CD4-positive, alpha-beta T cell treated with Interleukin-10 for 1 hour (primary cell): ENCODE measurements around the gene LMAN1.

Experiments
- DNase-seq: peaks from one replicate; pipeline ENCODE4 v3.0.0-alpha.2; 2020

LMAN1 gene

GRCh38 chr18:59360381-59360780, 1.3 kb upstream of the LMAN1 start:
- DNase-seq = no peak

- no peak for DNase-seq
Measured at GRCh38 chr18:59359576-59359952, 499 bp upstream of the LMAN1 start.

DNA sequence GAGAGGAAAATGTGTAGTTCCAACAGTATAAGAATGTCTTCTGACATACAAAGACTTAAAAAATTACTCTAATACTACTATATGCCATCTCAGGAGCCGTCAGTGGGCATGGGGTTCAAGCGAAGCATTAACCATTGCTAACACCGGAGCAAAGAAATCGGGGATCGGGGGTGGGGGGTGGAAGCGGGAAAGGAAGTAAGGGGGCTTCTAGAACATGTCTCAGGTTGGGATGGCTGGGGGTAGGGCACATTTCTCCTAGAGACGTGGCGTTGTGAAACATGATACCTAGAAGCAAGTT, 702 bp downstream of the LMAN1 start:
- DNase-seq = no peak

GRCh38 chr18:59357928-59358327, 1.1 kb downstream of the LMAN1 start:
- peak; percentile 40 for DNase-seq

DNA sequence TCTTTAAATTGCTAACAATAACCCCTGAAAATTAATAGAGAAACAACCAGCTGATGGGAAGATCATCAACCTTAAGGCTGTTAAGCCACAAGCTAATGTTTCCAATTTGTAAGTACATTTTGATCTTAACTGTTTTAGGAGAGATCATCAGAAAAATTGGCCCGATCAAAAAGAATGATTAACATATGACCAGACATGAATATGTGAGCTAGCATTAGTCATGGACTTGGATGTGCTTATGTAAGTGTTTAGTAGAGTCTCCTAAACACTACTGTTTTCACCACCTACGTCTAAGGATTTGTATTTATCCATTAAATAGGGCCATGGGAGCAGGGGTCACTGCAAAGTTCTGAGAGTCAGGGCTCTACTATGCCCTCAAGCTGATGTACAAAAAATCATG, 4.3 kb downstream of the LMAN1 start:
- DNase-seq = no peak

DNA sequence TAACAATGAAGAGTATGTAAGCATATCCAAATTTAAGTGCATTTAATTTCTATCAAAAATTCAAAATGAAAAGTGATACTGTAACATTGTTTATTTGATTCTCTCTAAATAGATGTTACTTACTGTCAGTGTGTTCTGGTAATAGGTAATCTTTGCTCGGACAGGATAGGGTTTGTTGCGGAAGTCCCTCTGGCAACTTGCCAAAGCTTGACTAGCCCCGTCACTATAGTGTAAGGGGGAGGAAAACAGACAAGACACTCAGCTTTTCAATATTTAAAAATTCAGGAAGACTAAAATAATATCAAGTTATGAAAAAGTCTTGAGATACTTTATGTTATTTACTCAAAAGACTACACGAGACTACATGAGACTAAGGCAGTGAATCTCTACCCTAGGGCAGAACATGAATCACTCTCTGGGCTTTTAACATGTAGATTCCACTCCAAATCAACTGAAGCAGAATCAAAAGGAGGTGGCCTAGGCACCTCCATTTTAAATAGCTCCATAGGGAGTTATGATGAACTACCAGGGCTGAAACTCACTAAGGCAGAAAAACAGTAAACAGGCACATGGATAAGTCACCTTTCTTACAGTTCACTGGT, 5.9 kb downstream of the LMAN1 start:
- DNase-seq = no peak

- DNase-seq = no peak
Measured at GRCh38 chr18:59352250-59352855, 6.7 kb downstream of the LMAN1 start.

DNA sequence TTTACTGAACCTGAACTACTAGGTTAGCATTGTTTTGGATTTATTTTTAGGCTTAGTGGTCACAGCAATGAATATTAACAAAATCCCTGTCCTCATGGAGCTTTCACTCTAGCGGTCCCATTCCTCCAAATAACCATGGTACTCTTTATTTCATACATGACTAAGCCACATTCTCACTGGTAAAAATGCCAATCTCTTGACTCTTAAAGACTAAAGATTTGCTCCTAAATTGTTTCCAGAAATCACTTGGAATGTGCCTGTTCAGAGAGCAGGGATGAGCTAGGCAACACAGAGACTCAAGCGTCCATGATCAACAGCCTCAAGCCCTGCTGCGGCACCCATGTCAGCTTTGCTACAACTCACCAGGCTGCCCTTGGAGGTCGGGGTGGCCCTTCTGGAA, 13.5 kb downstream of the LMAN1 start:
- DNase-seq = no peak

DNA sequence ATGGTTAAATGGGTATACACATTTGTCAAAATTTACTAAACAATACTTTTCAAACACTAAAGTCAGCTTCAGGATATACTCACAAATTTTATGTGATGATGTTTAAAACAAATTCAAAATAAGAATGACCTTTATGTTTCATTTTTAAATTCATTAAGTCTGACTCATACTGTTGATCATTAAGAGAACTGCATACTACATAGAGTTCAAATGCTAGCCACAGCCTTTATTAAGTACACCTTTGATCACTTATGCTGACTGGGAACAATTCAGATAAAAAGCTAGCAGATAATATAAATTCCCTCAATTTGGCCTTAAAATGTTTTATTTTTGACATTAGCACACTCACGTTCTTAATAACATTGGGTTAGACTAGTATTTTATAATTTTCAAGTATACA, 14.1 kb downstream of the LMAN1 start:
- no peak for DNase-seq

DNA sequence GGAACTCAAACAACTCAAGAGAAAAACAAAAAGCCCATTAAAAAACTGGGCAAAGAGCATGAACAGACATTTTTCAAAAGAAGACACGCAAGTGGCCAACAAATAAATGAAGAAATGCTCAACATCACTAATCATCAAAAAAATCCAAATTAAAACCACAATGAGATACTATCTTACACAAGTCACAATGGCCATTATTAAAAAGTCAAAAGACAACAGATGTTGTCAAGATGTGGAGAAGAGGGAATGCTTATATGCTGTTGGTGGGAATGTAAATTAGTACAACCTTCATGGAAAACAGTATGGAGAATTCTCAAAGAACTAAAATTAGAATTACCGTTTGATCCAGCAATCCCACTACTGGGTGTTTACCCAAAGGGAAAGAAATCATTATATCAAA, 15.1 kb downstream of the LMAN1 start:
- DNase-seq = no peak

- no peak for DNase-seq
Measured at GRCh38 chr18:59340817-59341216, 18.2 kb downstream of the LMAN1 start.

- no peak for DNase-seq
Measured at GRCh38 chr18:59340312-59340711, 18.8 kb downstream of the LMAN1 start.

DNA sequence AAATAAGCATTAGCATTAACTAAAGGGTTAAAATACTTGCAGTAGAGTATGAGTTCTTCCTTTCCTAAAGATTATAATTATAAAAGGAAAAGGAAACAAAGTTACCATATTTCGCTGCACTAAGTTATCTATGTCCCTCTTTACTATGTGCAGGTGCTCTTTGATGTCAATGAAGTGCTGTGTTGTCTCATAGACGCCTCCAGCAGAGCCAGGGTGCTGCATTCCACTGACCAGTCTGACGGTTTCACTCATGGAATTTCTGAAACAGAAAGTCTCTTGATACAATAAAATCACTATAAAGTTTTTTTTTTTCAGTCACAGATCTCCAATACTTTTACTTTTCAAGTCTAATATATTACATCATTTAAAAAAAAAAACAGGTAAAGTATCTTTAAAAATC, 26.1 kb downstream of the LMAN1 start:
- DNase-seq = no peak

GRCh38 chr18:59328683-59329082, 30.4 kb downstream of the LMAN1 start:
- DNase-seq = no peak

DNA sequence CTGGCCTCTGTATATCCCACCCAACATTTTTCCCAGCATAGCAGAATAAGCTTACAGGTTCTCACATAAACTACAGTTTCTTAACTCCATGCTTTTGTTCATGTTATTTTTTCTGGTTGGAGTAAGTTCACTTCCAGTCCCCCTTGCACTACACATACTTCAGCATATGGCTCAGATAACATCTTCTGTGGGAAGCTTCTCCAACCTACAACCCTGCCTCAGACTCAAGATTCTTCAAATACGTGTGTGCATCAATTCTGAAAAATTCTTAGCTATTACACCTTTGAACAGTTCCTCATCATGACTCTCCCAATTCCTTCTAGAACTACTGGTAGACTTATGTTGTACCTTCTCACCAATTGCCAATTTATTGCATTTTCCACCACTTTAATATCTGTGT, 33.1 kb downstream of the LMAN1 start:
- DNase-seq = no peak

DNA sequence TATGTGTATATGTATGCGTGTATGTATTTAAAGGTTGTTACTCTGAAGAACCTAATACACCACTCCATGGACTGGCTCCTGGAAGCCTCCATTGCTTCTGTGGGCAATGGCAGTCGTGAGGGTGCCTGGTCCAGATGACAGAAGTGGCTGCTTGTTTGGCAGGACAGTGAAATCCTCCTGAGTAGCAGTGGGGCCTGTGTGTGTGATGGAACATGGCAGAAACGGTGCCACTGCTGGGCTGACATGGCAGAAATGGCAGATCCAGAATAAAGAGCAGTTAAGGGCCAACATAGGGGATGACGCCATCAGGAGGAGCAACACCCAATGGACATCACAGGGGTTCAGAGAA, 34.5 kb downstream of the LMAN1 start:
- DNase-seq = no peak

DNA sequence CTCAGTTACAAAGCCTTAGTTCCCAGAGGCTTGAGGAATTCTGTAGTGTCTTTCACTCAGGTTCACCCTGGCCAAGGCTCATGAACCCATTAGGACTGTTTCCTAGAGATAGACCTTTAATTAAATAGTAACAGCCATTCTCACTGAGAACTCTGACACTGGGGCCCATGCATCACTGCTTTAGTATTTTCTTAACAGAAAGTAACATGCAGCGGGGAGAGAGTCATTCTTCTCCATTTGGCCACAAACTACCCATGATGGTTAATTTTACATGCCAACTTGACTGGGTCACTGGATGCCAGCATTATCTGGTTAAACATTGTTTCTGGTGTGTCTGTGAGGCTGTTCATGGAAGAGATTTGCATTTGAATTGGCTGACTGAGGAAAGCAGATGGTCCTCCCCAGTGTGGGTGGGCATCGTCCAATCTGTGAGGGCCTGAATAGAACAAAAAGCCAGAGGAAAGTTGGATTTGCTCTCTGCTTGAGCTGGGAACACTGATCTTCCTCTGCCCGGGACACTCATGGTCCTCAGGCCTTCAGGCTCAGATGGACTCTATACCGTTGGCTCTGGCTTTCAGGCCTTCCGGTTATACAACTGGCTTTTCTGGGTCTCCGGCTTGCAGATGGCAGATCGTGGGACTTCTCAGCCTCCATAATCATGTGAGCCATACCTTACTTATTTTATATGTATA, 35.0 kb downstream of the LMAN1 start:
- no peak for DNase-seq

GRCh38 chr18:59318460-59319050, 40.5 kb downstream of the LMAN1 start, which contains the start of gene CPLX4:
CPLX4 (minus strand) TSS chr18:59318649; CDS start chr18:59318462, 187 bp downstream.
- no peak for DNase-seq

DNA sequence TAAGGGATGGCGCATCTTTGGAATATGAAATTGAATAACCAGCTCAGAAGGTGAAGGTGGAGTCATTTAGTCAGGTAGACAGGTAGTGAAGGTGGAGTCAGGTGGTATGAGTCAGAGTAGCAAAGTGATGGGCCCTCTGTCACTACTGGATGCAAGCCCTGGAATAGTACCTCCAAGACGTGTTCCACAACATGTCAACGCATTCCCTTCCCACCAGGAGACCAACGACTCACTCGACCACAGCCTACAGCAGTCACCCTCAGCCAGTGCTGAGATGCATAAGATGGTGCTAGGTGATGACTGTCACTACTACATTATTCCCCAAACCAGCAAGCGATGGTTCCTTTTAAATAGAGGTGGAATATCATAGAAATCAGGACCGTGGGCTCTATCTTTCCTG, 47.4 kb downstream of the LMAN1 start:
- no peak for DNase-seq

DNA sequence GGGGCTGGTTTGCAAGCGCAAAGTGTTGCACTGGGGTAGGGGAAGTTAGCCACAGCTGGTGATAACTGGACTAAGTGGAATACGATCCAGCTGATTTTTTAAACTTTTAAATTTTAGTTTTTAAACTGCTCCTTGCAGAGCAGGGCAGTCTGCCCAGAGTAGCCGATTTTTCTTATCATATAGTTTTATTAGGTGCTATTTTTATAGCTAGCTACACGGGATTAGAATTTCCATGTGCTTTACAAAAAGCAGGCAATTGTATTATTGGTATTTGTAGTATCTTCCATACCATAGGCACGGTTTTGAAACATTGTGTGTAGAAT, 50.2 kb downstream of the LMAN1 start:
- no peak for DNase-seq

- DNase-seq = peak; percentile 60
Measured at GRCh38 chr18:59308248-59308937, 50.7 kb downstream of the LMAN1 start.

GRCh38 chr18:59306640-59307039, 52.4 kb downstream of the LMAN1 start:
- no peak for DNase-seq

DNA sequence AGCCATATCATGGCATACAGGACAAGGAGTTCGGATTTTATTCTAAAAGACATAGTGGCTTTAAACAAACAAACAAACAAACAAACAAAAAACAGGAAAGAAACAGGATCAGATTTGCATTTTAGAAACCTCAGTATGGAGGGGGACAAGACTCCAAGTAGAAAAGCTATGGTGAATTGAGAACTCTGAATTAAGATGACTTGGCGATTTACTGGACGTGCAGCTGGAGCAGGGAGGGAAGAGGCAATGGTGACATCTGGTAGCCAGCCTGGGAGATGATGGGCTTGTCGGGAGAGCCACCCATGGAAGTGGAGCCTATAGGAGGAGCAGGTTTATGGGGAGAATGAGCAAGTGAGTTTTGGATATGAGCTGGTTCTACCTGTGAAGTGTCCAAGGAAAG, 53.8 kb downstream of the LMAN1 start:
- no peak for DNase-seq

GRCh38 chr18:59303656-59304195, 55.3 kb downstream of the LMAN1 start:
- no peak for DNase-seq
